NCI-H510A (cell line): Measurements from ENCODE around the gene HK2.
"Not testable (repeated sequence)": the region's sequence is repeated elsewhere in the genome, so short reads cannot be mapped to it uniquely, and the experiment has no call there.

ENCODE experiments used
- DNase-seq: peaks from one replicate; lab custom pipeline; 2025; lab: John Stamatoyannopoulos, UW

HK2 gene

DNA sequence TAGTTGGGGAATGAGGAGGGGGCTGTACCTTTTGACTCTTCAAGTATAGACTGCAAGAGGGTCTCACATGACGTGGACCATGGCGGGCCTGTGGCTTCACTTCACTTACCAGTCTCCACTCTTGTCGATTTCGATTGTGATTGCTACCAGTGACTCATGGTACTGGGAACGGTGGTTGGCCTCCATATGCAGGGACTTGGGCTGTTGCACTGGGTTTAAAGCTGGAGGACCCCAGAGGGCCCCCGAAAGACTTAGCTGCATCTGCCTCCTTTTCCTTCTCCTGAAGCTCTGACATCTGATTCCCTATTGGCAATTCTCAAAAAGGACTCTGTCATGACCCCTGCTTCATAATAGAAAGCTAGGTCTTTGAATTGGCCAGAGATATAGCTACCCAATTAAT, 43.4 kb downstream of the HK2 start:
- no peak for DNase-seq

GRCh38 chr2:74877781-74878433, 44.0 kb downstream of the HK2 start:
- no peak for DNase-seq

DNA sequence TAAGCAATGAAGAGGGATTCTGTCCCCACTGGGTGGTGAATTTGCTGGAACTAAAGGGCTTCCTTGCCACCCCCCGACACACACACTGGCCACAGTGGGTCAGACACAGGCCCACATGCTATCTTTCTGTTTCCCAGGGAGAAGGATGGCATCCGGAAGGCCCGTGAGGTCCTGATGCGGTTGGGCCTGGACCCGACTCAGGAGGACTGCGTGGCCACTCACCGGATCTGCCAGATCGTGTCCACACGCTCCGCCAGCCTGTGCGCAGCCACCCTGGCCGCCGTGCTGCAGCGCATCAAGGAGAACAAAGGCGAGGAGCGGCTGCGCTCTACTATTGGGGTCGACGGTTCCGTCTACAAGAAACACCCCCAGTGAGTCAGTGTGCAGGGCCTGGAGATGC, 44.6 kb downstream of the HK2 start:
- no peak for DNase-seq

DNA sequence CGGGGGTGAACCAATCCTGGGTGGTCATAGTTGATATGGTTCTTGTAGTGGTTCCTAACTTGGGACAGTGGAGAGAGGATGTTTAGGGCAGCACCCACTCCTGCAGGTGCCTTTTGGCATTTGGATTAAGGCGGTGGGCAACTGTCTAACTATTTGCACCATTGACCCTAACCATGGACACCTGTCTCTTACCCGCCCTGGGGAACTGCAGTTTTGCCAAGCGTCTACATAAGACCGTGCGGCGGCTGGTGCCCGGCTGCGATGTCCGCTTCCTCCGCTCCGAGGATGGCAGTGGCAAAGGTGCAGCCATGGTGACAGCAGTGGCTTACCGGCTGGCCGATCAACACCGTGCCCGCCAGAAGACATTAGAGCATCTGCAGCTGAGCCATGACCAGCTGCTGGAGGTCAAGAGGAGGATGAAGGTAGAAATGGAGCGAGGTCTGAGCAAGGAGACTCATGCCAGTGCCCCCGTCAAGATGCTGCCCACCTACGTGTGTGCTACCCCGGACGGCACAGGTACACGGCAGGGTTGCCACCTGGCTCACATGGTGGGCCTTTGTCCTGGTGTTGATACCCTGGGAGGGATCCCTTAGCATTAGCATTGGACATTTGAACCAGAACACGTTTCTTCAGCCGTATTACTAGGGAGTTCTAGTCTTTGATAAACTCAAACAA, 46.3 kb downstream of the HK2 start:
- no peak for DNase-seq

DNA sequence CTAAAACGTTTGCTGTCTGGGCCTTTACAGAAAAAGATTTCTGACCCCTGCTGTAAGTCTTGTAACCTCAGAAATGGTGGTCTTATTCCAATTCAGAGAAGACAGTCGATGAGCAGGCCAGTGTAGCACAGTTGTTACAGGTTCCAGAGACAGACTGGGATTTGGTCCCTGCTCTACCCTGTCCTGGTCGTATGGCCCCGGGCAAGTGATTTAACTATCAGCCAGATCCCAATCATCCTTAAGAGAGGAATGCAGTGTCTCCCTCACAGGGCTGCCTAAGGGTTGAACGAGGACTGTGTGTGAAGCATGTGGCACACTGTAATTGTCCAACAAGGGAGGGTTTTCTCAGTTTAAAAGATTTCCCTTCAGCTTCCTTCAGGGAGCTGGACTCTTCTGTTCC, 47.2 kb downstream of the HK2 start:
- no peak for DNase-seq

GRCh38 chr2:74881626-74882298, 47.8 kb downstream of the HK2 start:
- no peak for DNase-seq

DNA sequence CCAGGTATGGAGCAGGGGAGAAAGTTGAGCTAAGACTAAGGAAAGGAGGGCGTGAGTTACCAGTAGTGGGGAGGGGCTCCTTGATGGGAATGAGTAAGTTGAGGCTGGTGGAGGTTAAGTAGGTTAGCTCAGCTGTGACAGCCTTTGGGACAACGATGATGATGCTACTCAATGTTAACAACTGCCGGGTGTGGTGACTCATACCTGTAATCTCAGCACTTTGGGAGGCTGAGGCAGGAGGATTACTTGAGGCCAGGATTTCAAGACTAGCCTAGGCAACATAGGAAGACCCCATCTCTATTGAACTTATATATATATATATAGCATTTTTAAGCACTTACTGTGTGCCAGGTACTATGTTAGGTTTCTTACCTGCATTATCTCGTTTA, 48.4 kb downstream of the HK2 start:
- DNase-seq, result no peak

DNA sequence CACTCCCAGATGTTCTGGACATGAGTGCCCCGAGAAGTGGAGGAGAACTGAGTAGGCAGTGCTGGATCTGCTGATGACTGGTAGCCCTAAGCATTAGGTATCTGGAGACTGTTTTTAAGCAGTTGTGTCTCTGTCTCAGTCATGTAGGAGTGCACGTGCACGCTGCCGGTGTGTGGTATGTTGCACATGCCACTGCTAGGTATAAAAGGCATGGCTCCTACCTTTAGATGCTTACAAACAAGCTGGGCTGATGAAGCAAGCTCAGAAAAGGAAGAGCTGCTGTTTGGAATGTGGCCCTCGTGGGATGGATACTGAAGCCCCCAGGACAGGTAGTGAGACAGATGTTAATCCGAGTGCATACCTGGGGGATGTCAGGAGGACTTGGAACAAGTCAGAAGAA, 49.1 kb downstream of the HK2 start:
- DNase-seq, result no peak

DNA sequence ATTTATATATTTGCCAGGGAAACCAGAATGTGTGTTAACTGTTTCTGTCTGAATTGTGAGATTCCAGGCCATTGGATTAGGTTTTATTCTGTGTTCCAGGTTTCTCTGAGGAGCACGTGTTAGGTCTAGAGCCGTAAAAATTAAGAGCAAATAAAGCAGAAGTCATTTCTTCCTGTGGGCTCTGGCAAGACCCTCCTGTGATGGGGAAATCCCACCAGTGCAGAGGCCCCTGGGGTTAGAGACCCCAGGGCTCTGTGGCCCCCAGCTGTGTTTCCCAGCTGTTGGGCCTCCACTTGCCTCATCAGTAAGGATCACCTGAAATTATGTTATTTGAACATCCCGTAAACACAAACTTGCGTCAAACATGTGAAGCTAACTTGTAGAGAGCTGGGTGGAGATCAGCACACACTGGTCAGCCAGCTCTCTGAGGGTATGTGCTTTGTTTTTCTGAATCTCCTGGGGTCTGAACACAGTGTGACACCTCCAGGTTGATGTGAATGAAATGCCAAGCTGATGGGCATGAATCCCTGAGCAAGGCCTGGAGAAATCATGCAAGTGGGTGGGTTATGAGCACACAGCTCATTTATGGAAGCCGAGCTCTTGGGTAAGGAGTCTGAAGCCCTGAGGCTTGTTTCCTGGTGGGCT, 50.3 kb downstream of the HK2 start:
- no peak for DNase-seq

DNA sequence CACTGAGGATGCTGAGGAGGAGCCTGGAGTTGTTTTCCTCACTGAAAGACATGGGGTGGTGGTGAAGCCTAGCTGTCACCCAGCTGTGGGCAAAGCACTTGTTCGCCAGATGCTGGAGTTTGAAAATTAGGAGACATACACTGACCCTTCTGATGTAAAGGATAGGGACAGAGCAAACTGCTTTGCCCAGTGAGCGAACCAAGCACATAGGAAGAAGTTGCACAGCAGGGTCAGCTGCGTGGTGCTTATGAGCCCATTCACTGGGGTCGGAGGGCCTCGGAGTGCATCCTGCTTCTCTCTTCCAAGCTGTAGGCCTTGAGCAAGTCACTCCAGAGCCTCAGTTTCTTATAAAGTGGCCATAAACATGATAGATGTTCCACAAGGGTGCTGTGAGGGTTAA, 50.9 kb downstream of the HK2 start:
- no peak for DNase-seq

DNA sequence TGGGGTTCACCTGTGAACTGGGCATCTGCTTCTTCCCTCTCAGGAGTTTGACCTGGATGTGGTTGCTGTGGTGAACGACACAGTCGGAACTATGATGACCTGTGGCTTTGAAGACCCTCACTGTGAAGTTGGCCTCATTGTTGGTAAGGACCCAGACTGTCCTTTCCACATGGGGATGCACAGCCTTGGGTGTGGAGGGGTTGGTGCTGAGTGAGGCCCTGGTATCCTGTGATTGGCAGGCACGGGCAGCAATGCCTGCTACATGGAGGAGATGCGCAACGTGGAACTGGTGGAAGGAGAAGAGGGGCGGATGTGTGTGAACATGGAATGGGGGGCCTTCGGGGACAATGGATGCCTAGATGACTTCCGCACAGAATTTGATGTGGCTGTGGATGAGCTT, 52.3 kb downstream of the HK2 start:
- DNase-seq, result no peak

DNA sequence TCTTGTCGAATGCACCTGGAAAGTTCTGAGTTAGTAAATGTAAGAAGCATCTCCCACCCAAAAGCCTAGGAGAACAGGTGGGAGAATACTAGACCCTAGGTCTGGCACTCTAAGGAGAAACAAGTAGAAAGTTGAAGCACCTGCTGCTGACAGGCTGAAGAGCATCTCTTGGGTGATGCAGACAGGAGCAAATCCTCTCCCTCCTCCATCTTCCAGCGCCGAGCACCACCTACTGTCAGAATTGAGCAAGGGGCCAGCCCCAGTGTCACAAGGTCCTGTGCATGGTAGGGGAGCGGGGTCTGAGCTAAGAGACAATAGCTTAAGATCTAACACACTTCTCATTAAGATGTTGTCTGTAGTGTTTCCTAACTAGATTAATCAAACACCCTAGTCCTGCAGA, 52.9 kb downstream of the HK2 start:
- DNase-seq, result no peak

DNA sequence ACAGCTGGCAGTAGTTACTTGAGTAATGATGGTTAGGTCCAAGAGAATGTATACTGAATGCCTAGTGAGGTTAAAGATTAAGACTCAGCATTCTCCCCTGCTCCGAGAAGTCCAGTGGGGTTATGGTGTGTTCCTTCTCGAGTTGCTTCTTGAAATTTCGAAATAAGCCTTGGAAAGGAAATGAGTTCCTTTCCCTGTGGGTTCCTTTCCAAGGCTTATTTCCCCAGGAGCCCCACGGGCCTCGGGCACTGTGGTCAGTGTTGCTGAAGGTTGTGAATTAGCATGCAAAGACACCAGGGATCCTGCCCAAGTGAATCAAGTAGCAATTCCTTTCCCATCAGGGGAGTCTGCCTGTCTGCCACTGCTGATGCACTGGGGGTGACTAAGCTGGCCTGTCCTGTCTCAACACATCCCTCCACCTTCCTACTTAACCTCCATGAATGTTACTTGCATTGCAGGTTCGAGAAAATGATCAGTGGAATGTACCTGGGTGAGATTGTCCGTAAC, 53.6 kb downstream of the HK2 start:
- DNase-seq, result no peak

DNA sequence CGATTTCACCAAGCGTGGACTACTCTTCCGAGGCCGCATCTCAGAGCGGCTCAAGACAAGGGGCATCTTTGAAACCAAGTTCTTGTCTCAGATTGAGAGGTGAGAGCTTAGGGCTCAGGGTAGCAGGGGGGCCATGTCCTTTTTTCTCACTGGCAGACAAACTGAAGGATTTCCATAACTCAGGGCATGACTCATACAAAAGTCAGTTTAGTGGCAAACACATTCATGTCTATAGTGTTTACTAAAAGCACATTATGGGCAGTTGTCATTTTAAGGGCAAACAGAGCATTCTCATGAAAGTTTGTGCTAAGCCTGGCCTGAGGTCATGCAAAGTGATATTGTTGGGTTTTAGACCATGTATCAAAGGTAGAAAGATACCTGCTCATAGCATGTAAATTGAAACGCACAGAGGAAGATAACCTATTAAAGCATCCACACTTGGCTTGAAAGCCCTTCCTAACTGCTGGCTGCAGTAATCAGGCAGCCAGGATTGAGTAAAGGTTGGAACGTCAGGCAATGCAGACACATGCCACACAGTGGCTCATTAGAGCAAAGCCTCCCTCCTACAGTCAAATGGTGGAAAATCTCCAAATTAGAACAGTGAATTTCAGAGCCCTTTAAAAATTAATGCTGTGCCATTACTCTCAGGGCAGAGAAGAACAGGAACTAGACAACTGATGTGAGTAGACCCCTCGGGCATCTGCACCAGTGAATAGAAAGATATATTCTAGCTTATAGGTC, 54.2 kb downstream of the HK2 start:
- no peak for DNase-seq

- DNase-seq, result no peak
Observed at GRCh38 chr2:74889159-74889558, 55.2 kb downstream of the HK2 start.

GRCh38 chr2:74890711-74891110, 56.8 kb downstream of the HK2 start:
- no peak for DNase-seq

DNA sequence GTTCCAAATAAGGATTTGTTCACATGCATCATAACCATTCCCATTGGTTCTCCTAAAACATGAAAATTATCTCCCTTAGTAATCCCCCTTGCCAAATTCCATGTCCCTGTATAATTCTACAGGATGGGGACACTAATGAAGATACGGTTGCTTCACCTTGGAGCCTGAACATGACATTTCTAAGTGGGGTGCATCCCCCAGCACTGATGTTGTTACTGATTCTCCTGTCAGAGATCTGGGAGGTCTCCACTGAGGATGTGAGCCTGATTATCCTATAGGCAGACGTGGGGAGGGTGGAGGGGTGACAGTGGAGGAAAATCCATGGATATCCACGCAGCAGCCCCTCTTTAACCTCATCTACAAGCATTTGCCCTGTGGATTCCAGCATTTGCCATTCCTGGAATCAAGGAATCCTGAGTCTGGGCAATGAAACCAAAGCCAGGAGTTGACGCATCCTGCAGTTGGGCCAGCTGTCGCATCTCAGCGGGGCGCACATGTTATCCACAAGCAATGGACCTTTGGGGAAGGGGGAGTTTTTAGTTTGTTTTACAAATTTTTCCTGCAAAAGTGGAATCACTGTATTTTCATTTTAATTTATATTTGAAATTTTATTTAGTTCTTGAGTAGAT, 57.3 kb downstream of the HK2 start:
- DNase-seq, result no peak

DNA sequence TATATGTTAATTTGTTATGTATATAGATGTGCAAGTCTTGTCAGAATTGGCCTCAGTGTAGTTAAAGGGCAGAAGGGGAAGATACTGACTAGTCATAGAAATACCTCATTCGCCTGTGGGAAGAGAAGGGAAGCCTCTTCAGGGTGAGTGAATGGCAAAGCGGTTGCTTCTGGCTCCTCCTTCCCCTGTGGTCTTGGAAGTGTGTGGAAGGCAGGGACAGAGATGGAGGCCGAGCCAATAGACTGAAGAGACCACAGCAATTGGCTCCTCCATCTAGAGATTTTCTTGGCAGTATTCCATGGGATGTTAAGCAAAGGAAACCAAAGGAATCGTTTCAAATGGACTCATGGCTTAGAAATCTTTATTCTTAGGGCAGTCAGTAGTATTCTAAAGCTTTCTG, 57.9 kb downstream of the HK2 start:
- not testable (repeated sequence) for DNase-seq

DNA sequence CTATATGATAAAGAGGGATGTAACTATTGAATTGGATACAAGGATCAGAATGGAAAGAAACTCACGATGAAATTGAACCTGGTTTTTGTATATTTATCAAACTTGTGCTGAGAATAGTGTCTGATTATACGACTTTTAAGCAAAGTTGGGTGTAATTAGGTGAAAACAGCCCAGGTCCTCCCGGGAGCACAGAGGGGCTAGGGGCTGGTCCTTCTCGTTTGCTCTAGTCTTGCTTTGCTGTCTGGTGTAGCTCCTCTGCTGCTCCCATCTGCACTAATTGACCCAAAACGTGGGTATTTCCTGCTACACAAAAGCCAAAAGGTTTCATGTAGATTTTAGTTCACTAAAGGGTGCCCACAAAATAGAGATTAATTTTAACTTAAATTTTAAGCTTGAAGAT, 58.7 kb downstream of the HK2 start:
- DNase-seq, result no peak

GRCh38 chr2:74893332-74893731, 59.4 kb downstream of the HK2 start:
- no peak for DNase-seq

- DNase-seq, result no peak
Observed at GRCh38 chr2:74894272-74894981, 60.5 kb downstream of the HK2 start.
